Fibroblast of villous mesenchyme (primary cell): Measurements from ENCODE around the gene TCEAL3. TPM values are rescaled to one million over a fixed set of nuclear protein-coding genes. Genes with fewer than 3 reads are reported as not detected.
"Not testable (repeated sequence)": the region's sequence is repeated elsewhere in the genome, so short reads cannot be mapped to it uniquely, and the experiment has no call there.

ENCODE experiments used
- DNase-seq: peaks from one replicate; pipeline ENCODE4 v3.0.0-alpha.2; 2010; ENCODE audit warnings: low read depth
- H3K4me3 ChIP-seq: 2 replicates; pipeline ENCODE4 v1.5.1; 2011; ENCODE audit warnings: low read depth, mild to moderate bottlenecking, low read length
- CTCF ChIP-seq: IDR thresholded peaks from 2 replicates; pipeline ENCODE4 v1.5.1; 2012; ENCODE audit warnings: low read depth, mild to moderate bottlenecking, low read length; ENCODE audit not compliant: insufficient read depth
- total RNA-seq: library from RNA; depleted of rRNA; stranded (reverse); fragments of >200 nt; gene quantifications from 2 replicates; pipeline ENCODE4 v1.2.3, GENCODE V29; 2012

TCEAL3 gene
- total RNA-seq, 1 donor = 19.4 TPM

- H3K4me3 ChIP-seq = no peak overlapping the region
- DNase-seq = peak; percentile 41
- no peak for TF ChIP-seq CTCF
These were observed 48.9 kb downstream of the TCEAL3 start for GRCh38 chrX:103656617-103657016.

GRCh38 chrX:103657066-103657465 lies 49.3 kb downstream of the TCEAL3 start:
- not testable (repeated sequence) for H3K4me3 ChIP-seq, DNase-seq

GRCh38 chrX:103658681-103659433 lies 51.1 kb downstream of the TCEAL3 start:
- DNase-seq = peak; percentile 16
- TF ChIP-seq CTCF = no peak
- no peak overlapping the region for H3K4me3 ChIP-seq

GRCh38 chrX:103659460-103659859 lies 51.7 kb downstream of the TCEAL3 start:
- DNase-seq, H3K4me3 ChIP-seq: not testable (repeated sequence)

Other genes starting within 250 kb of the TCEAL3 start
- gene BEX3, start 231.4 kb upstream of the TCEAL3 start, total RNA-seq = 208 and 255 TPM in 2 replicates
- gene RAB40A, start 88.5 kb upstream of the TCEAL3 start, total RNA-seq = 0.32 and 0.43 TPM in 2 replicates
- 41.6 and 45.3 TPM in 2 replicates for gene TCEAL4, start 22.4 kb upstream of the TCEAL3 start, total RNA-seq
- 30.9 and 44.5 TPM in 2 replicates for gene TCEAL1, start 21.0 kb downstream of the TCEAL3 start, total RNA-seq
- gene MORF4L2, start 78.7 kb downstream of the TCEAL3 start, total RNA-seq = 933 and 1,365 TPM in 2 replicates
- 0.32 TPM in 1 of 2 replicates, not detected in the other for gene TMEM31, start 102.9 kb downstream of the TCEAL3 start, total RNA-seq
- under 0.01 TPM in 2 replicates for gene PLP1, start 168.9 kb downstream of the TCEAL3 start, total RNA-seq
- 0.64 and 0.86 TPM in 2 replicates for gene RAB9B, start 224.3 kb downstream of the TCEAL3 start, total RNA-seq